RKO (cell line): ENCODE results near the gene CLIC1.

Experiments used
- DNase-seq: peaks from one replicate; pipeline ENCODE4 v3.0.0-alpha.2; 2016; ENCODE audit warnings: low spot score

The CLIC1 gene

DNA sequence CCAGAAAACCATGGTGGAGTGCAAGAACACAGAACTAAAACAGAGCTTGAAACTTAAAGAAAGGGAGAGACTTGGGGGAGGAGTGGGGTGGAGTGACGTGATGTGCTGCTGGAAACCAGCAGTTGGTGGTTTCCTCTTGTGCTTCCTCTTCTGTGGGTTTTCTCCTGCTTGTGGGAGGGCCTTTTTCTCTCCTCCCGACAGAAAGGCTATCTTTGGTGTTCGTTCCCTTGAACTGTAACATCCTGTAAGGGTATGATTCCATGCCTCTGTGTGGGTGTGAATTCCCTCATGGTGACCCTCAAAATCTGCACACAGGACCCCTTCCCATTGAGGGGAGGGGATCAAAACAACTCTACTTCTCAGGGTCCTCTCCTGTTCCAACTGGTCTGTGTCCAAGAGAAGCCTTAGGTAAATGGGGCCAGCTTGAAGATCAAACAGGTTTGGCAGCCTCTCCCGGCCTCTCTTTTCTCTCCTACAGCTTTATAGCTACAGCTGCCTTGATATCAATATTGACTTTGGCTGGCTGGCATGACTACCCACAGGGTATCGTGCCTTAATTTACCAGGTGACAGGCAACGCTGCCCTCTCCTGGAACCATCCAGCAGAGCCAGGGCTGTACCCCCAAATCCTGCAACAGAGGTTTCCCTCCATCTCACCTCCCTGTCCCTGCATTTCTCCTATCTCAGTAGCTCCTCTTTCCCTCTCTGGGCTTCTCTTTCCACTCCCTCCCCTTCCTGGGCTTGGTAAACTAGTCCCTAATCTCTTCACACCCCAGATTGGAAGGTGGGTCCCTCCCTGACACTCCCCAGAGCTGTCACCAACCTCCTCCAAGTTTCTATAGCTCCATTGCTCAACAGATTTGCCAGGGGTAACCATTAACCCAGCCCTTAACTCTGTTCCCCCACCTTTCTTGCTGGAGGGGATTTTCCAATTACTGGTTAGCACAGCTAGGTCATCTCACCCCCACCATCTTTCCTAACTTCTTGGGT is 2.0 kb upstream of the CLIC1 start:
- peak; percentile 68 for DNase-seq

DNA sequence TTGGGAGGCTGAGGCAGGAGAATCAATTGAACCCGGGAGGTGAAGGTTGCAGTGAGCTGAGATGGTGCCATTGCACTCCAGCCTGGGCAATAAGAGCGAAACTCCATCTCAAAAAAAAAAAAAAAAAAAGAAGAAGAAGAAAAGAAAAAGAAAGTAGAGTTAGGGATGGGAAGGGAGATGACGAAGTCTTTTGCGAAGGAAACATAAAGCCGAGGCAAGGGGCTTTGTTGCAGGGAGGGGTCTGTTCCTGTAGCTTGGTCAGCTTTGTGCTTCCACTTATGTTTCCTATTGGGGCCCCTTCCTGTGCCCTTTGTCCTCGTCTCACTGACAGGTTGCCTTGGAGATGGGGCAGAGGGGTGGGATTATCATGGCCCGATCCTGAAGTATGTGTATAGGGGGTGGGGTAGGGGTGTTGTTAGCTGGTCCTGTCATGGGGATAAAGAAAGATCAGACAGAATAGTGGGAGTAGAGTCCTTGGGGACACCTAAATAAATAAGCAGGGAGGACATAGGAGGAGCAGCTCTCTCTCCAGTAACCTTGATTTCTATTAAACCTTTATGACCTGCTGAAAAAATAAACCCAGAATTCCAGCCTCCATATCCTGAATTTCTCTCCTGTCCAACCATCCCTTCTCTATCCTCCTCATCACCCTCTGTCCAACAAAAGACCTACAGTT is 1.1 kb upstream of the CLIC1 start:
- no peak for DNase-seq

- DNase-seq, result no peak
Observed at GRCh38 chr6:31736768-31737314, 511 bp upstream of the CLIC1 start.

- peak; percentile 91 for DNase-seq
Observed at GRCh38 chr6:31734821-31735406, 1.4 kb downstream of the CLIC1 start.

DNA sequence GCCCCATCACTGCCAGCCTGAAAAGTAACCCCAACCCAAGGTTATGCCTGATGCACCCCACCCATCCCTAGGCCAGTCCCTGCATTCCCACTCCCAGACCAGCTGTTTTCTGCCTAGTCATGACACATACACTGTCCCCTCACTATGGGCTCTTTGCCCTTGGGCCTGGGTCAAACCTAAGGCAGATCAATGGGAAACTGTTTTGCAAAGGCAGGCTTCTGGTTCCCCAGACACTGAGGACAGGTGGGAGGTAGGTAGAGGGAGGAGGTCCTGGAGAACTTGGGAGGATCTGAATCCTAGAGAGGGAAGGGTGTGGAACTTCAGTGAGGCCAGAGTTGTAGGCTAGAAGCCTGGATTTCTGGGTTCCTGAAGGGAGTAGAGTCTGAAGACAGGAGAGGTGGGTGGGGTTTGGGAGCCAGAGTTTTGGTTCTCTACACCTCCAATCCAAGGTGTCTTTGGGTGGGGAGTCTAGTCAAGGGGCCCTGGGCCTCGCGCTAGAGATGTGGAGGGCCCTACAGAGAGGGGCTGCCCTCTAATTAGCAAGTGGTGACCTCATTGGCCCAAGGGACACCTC is 2.0 kb downstream of the CLIC1 start:
- DNase-seq, result no peak

- no peak for DNase-seq
Observed at GRCh38 chr6:31733734-31734133, 2.6 kb downstream of the CLIC1 start.

DNA sequence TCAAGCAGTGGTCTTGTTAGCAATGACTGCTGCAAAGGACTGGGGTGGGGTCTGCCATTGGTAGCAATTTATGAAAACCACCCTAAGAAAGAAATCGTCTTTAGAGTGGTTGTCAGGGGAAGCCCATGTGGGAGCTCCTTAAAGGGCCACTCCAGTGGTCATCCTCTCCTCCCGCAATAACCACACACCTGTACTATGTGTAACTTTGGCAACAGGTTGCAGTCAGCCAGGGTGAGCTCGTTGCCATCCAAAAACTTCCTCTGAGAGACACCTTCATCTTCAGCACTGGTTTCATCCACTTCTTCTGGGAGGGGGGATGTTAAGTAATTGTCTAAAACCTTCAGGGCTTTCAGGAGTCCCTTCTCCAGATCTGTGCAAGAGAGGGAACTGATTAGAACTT is 4.3 kb downstream of the CLIC1 start:
- DNase-seq, result no peak

- no peak for DNase-seq
Observed at GRCh38 chr6:31730631-31731086, 5.7 kb downstream of the CLIC1 start.

DNA sequence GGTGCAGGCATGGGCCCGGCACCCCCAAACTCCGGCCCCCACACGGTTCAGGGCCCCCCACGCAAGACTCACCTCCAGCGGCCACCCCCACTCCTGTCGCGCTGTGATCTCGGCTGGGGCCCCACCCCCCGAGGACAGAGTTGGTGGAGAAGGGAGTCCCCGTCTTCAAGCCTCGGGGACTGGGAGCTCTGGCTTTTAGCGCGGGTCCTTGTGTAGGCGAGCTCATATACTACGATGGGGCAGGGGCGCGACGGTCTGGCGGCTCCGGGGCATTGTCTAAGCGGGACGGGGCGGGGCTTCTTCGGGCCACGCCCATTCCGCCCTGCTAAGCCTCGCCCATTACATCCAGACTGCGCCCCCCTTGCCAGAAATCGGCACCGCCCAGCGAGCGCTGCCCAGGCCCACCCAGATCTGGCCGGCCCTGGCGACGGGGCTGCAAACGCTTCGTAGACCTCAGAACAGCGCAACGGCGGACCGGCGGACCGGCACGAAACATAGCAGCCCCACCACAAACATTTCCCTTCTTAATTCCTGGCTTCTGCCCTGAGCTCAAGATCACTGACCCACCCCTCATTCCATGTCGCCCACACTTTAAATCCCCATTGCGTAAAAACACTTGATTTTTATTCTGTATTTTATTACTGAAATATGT is 6.2 kb downstream of the CLIC1 start:
- peak; percentile 90 for DNase-seq

DNA sequence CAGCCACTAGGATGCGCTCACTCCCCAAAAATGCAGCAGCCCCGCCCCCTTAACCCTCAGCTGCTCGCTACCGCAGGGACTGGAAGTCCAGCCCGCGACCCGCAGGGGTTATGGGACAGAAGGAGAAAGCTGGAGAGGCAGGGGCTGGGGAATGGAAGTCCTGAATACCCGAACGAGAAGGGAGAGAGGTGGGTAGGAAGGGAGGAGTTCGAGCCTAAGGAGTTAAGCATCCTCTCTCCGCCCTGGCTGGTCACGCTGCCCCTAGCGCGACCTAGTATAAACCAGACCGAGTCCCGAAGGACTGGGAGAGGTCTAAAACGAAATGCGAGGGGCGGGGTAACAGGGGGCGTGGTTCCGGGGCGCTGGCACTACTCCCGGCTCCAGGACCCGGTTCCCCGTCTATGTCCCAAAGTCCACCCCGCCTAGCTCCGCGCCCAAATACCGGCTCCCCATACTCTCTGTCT is 6.8 kb downstream of the CLIC1 start:
- peak; percentile 89 for DNase-seq

DNA sequence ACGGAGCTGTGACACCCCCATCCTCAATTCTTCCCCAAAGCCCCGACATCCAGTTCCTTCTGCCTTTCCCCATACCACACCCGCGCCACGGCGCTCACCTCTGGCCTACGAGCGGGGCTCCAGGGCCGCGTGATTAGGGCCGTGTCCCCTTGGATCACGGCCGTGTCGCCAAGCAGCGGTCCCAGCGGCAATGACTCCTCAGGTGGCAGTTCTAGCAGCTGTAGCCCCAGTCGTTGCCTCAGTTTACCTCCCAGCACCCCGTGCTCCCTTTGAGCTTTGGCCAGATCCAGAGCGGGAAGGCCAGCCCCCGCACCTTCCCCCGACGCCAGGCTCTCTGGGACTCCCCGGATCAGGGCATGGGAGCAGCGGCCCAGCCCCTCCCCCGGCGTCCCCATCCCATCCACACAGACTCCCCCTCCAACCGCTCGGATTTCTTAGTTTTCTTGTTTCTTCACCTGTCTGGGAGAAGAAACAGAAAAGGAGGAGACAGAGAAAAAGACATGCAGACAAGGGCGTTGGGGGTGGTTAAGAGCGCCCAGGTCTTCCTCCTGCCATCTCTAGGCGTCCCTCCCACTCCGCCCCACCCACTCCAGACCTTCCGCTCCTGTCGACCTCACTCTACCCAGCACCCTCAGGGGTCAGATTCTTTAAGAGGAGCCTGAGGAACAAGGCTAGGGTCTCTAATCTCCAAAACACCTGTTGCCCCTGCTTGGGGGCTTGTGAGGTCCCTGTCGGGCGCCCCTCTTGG is 7.4 kb downstream of the CLIC1 start, which contains the start of gene DDAH2:
TSS of gene DDAH2 (minus strand) at position 533 of the 748 bp plus-strand sequence. CDS start at position 395, 138 bp downstream.
- no peak for DNase-seq

DNA sequence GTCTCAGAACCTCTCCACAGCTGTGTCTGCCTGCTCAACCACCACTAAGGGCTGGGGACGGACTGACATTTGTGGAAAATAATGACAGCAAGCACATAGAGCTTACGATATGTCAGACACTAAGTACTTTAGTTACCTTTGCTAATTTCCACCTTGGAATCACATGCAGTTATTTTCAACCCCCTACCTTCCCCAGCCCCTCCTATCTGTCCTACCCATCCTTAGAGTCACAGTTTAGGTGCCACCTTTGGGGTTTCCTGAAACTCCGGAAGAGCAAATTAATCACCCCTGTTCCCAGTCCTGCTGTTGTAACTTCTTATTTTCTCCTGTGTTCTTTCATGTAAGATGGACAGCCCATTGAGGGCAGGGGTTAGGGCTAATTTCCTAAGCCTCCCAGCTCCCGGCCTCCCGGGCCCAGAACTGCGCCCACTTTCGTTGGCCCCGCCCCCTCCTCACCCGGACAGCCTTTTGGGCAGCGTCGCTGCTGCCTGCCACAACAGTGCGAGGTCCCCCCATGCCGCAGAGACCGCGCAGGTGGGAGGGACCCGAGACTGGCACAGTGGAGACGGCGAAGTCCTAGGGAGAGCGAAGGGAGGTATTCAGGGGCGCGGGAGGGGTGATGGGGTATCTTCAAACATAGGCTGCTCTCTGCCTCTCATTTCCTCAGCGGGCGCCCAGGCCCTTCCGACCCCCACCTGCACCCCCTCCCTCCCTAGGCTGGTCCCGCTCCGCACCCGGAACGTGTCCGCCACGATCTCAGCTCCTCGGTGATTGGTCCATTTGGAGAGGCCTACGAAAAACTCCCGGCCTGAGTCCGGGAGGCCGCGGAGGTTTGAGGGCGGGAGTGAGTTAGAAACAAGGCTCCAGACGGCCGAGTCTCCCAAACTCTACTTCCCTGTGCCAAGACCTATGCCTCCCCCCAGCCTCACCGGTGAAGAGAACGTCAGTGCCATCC is 8.3 kb downstream of the CLIC1 start:
- no peak for DNase-seq

GRCh38 chr6:31727034-31727716 is 9.2 kb downstream of the CLIC1 start:
- DNase-seq, result no peak

DNA sequence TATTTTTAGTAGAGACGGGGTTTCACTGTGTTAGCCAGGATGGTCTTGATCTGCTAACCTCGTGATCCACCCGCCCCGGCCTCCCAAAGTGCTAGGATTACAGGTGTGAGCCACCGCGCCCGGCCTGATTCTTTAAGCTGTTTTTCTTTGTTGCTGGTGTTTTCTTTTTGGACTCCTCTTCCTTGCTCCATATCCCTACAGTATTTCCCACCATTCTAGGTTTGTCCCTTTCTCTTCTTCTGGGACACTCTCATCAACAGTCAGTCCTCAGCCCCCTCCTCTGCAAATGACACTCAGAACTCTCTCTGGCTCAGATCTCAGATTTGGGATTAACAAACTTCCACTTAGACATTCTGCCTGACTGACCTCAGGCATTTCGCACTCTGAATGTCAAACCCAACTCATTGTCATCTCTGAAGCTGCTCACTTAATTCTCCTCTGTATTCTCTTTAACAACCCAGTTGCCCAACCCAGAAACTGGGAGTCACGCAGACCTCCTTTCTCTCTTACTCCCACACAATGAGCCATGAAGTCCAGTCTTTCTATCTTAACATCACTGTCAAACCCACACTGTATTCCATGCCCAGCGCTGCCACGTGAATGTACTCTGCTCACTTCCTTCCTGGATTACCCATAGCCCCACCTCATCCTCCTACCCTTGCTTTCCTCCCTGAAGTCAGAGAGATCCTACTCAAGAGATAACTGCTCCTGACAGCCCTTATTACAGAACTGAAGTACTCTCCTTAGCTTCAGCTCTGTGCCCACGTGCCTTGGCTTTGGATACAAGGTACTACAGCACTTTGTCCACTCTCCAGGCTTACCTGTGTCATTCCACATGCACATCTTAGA is 10.6 kb downstream of the CLIC1 start:
- DNase-seq, result no peak

DNA sequence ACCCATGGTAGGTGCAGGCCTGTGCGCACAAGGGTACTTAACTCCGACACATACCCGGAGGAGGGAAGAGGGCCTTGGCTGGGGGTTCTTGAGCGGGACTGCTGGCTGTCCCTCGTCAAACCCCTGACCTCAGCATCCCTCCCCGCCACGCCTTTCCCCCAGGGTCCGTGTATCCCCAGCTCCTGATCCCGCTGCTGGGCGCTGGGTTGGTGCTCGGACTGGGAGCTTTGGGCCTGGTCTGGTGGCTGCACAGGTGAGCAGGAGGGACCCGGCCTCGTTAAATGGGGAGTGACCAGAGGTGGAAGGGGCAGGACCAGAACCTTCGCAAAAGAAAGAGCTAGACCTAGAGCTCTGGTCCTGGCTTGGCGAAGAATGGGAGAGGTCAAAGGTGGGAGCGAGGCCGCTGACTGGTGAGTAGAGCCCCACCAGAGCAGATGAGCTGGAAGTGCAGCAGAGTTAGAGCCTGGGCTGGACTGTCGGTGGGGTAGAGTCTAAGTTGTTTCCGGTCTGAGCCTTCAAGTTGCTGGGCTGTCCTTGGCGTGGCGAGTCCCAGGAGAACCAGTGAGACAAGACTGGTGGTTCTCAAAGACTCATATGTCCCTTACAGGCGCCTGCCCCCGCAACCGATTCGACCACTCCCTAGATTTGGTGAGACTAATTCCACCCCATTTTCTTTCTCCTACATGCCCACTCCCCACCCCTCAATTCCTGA is 12.2 kb downstream of the CLIC1 start:
- no peak for DNase-seq

DNA sequence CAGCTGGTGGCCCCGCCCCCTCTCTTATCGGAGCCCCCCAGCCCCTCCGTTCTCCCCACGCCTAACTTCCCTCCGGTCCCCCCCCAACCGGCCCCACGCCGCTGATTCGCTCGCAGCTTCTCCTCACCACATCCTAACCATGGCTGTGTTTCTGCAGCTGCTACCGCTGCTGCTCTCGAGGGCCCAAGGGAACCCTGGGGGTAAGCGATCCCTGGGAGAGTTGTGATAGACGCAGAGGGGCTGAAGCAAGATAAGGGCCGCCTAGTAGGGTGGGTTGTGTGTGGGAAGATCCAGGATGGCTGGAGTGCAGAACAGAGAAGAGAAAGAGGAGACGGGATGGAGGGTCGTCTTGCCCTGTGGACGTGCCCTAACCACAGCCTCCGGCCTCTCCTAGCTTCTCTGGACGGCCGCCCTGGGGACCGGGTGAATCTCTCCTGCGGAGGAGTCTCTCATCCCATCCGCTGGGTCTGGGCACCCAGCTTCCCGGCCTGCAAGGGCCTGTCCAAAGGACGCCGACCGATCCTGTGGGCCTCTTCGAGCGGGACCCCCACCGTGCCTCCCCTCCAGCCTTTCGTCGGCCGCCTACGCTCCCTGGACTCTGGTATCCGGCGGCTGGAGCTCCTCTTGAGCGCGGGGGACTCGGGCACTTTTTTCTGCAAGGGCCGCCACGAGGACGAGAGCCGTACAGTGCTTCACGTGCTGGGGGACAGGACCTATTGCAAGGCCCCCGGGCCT is 12.9 kb downstream of the CLIC1 start, which contains the start of gene MPIG6B:
TSS of gene MPIG6B (plus strand) at position 129 of the 735 bp plus-strand sequence. CDS start at position 140, 11 bp downstream.
- no peak for DNase-seq
